K562 (cell line): ENCODE measurements around the gene ZNF24. TPM values are rescaled to one million over a fixed set of nuclear protein-coding genes. Genes with fewer than 3 reads are reported as not detected.
A peak's percentile ranks its signal among the peaks of the same experiment; 100 is the strongest.

Source experiments
- ADNP ChIP-seq: fragments of 200-800 bp; sonication (Bioruptor generic); IDR thresholded peaks from 2 replicates; pipeline ENCODE4 v1.6.1; 2016; ENCODE audit warnings: missing genetic modification characterization, missing compliant biosample characterization
- AFF4 ChIP-seq: sonication (generic); formaldehyde crosslinking; IDR thresholded peaks from 2 replicates; pipeline ENCODE4 v1.8.0; 2023; ENCODE audit warnings: mild to moderate bottlenecking, missing genetic modification reagents
- CAMTA2 ChIP-seq: fragments of 250-450 bp; sonication (Bioruptor Pico); conservative IDR thresholded peaks from 2 replicates; pipeline ENCODE4 v1.5.1; 2022
- CBFA2T3 ChIP-seq: fragments of 450-650 bp; IDR thresholded peaks from 2 replicates; pipeline ENCODE4 v1.6.1; 2017
- CBFB ChIP-seq: sonication (generic); formaldehyde crosslinking; IDR thresholded peaks from 2 replicates; pipeline ENCODE4 v1.4.0; 2020; ENCODE audit warnings: mild to moderate bottlenecking, missing genetic modification reagents
- CHD4 ChIP-seq: fragments of 200-600 bp; sonication (generic); IDR thresholded peaks from 3 replicates; pipeline ENCODE4 v1.6.1; 2012; ENCODE audit warnings: low read depth, mild to moderate bottlenecking, mixed read lengths, low read length, inconsistent platforms; ENCODE audit not compliant: insufficient read depth, insufficient replicate concordance, poor library complexity, severe bottlenecking
- E2F1 ChIP-seq: sonication (generic); formaldehyde crosslinking; IDR thresholded peaks from 2 replicates; pipeline ENCODE4 v1.8.1; 2023; ENCODE audit warnings: mild to moderate bottlenecking, missing genetic modification reagents, moderate library complexity
- ETV5 ChIP-seq: sonication (generic); formaldehyde crosslinking; IDR thresholded peaks from 2 replicates; pipeline ENCODE4 v1.4.0; 2020; ENCODE audit warnings: low read depth, mild to moderate bottlenecking, missing genetic modification reagents
- GATAD2B ChIP-seq: fragments of 450-650 bp; IDR thresholded peaks from 2 replicates; pipeline ENCODE4 v1.6.1; 2017; ENCODE audit warnings: mild to moderate bottlenecking, borderline replicate concordance
- HDAC2 ChIP-seq: fragments of 450-650 bp; IDR thresholded peaks from 2 replicates; pipeline ENCODE4 v1.6.1; 2016; ENCODE audit warnings: mild to moderate bottlenecking
- KAT7 ChIP-seq: sonication (generic); formaldehyde crosslinking; IDR thresholded peaks from 2 replicates; pipeline ENCODE4 v1.8.0; 2022; ENCODE audit warnings: missing genetic modification reagents, mild to moderate bottlenecking, borderline replicate concordance
- PHF8 ChIP-seq: fragments of 200-600 bp; sonication (generic); IDR thresholded peaks from 2 replicates; pipeline ENCODE4 v1.6.1; 2012; ENCODE audit warnings: mixed run types, mild to moderate bottlenecking, inconsistent platforms, low read length, moderate library complexity, borderline replicate concordance
- RBM15 ChIP-seq: fragments of 200-400 bp; formaldehyde crosslinking; IDR thresholded peaks from 2 replicates; pipeline ENCODE4 v1.6.1; 2018; ENCODE audit warnings: mild to moderate bottlenecking, low read length, moderate library complexity; ENCODE audit not compliant: insufficient read depth
- SAP30 ChIP-seq: fragments of 200-600 bp; sonication (generic); IDR thresholded peaks from 2 replicates; pipeline ENCODE4 v1.6.1; 2012; ENCODE audit warnings: borderline replicate concordance, low read depth, mild to moderate bottlenecking, moderate library complexity, low read length, control low read depth, inconsistent platforms; ENCODE audit not compliant: insufficient read depth, poor library complexity, severe bottlenecking
- SMAD1 ChIP-seq: fragments of 150-350 bp; IDR thresholded peaks from 2 replicates; pipeline ENCODE4 v1.6.1; 2014; ENCODE audit warnings: low read length, low read depth; ENCODE audit not compliant: partially characterized antibody
- SMAD3 ChIP-seq: fragments of 450-650 bp; formaldehyde crosslinking; conservative IDR thresholded peaks from 2 replicates; pipeline ENCODE4 v1.4.0; 2020; ENCODE audit warnings: mild to moderate bottlenecking
- SRSF3 ChIP-seq: fragments of 200-400 bp; formaldehyde crosslinking; IDR thresholded peaks from 2 replicates; pipeline ENCODE4 v1.6.1; 2016; ENCODE audit warnings: mild to moderate bottlenecking, low read length, moderate library complexity; ENCODE audit not compliant: insufficient read depth
- STAT5B ChIP-seq: fragments of 250-450 bp; sonication (Bioruptor Pico); IDR thresholded peaks from 2 replicates; pipeline ENCODE4 v1.8.0; 2021; ENCODE audit warnings: mild to moderate bottlenecking, inconsistent platforms
- ZFPM2 ChIP-seq: fragments of 250-450 bp; sonication (Bioruptor Pico); IDR thresholded peaks from 2 replicates; pipeline ENCODE4 v1.5.1; 2022; ENCODE audit warnings: mild to moderate bottlenecking
- ZNF23 ChIP-seq: fragments of 250-450 bp; sonication (Bioruptor Pico); IDR thresholded peaks from 2 replicates; pipeline ENCODE4 v1.4.0; 2020; ENCODE audit warnings: mild to moderate bottlenecking
- polyA plus RNA-seq, 8 experiments: library from polyadenylated mRNA; depleted of rRNA in 4 of 8; stranded (reverse) in 5 of 8; unstranded in 3 of 8; fragments of >200 nt; fragmentation: Nextera tagmentation in 2 of 8; fragmentation: Illumina TruSeq in 1 of 8; extraction: Ambion mirVana in 2 of 8; extraction: Trizol in 1 of 8; gene quantifications; 2 replicates each; pipeline versions ENCODE4 v1.2.1 to v1.2.3, GENCODE V29; 2011 to 2014; ENCODE audit warnings: inconsistent platforms in 1 of 8, missing spikeins in 1 of 8
- total RNA-seq, 7 experiments: library from RNA; depleted of rRNA in 6 of 7; stranded (reverse); fragments of >200 nt in 6 of 7; fragmentation: Illumina TruSeq in 2 of 7; extraction: Trizol in 2 of 7; gene quantifications; 2 replicates each; pipeline versions ENCODE4 v1.2.1 to v1.2.3, GENCODE V29; 2011 to 2021; ENCODE audit warnings: low replicate concordance in 1 of 7
- TF ChIP-seq, protein P1 (sequence below): sonication (generic); formaldehyde crosslinking; IDR thresholded peaks from 2 replicates; pipeline ENCODE4 v1.8.0; 2022; ENCODE audit warnings: mild to moderate bottlenecking, missing genetic modification reagents, borderline replicate concordance

ZNF24 gene
- total and polyA plus RNA-seq, 9 of the 15 experiments (the other 6 are each of a cell fraction or from before 2014, with no cell fraction given) = 35.7 to 72.8 (median 54.1) TPM

GRCh38 chr18:35290094-35290735 lies 54.0 kb downstream of the ZNF24 start, which contains the start of gene ZSCAN30 (continued):
- TF ChIP-seq CBFB (CRISPR knock-in tag) (no peak), E2F1 (CRISPR knock-in tag) (0 out of 2 replicates have a peak, but pooled peaks have one; percentile 60), PHF8 (peak; percentile 99), SRSF3 (no peak), GATAD2B (peak; percentile 72; the same call in 1 of the 2 replicates), ZNF23 (CRISPR knock-in tag) (no peak), SMAD1 (peak; percentile 81), ADNP (no peak), STAT5B (no peak), AFF4 (CRISPR knock-in tag) (peak; percentile 92), RBM15 (no peak), KAT7 (CRISPR knock-in tag) (peak; percentile 39; the same call in 1 of the 2 replicates), CHD4 (no peak), SAP30 (peak; percentile 57), HDAC2 (peak; percentile 73), CAMTA2 (CRISPR knock-in tag) (no peak), ETV5 (CRISPR knock-in tag) (peak; percentile 91), SMAD3 (CRISPR knock-in tag) (no peak), ZFPM2 (no peak), CBFA2T3 (0 out of 2 replicates have a peak, but pooled peaks have one; percentile 10)
- TF ChIP-seq, protein P1, sequence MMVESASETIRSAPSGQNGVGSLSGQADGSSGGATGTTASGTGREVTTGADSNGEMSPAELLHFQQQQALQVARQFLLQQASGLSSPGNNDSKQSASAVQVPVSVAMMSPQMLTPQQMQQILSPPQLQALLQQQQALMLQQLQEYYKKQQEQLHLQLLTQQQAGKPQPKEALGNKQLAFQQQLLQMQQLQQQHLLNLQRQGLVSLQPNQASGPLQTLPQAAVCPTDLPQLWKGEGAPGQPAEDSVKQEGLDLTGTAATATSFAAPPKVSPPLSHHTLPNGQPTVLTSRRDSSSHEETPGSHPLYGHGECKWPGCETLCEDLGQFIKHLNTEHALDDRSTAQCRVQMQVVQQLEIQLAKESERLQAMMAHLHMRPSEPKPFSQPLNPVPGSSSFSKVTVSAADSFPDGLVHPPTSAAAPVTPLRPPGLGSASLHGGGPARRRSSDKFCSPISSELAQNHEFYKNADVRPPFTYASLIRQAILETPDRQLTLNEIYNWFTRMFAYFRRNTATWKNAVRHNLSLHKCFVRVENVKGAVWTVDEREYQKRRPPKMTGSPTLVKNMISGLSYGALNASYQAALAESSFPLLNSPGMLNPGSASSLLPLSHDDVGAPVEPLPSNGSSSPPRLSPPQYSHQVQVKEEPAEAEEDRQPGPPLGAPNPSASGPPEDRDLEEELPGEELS (CRISPR knock-in tag) = 0 out of 2 replicates have a peak, but pooled peaks have one; percentile 30
